HG03175 (cell line): Measurements from ENCODE around the gene PDE6C.

Experiments used
- ATAC-seq: cut with Tn5 transposase; IDR thresholded peaks from one replicate; pipeline ENCODE4 v1.9.1; 2021; ENCODE audit warnings: mild to moderate bottlenecking, moderate library complexity; ENCODE audit not compliant: unreplicated experiment

The PDE6C gene

GRCh38 chr10:93701866-93702209 lies 89.5 kb downstream of the PDE6C start:
- peak; percentile 19 for ATAC-seq

- ATAC-seq: peak; percentile 86
Measured at GRCh38 chr10:93702210-93703001, 90.1 kb downstream of the PDE6C start, which contains the start of gene FRA10AC1. Gene FRA10AC1 (minus strand): TSS chr10:93702592. CDS start chr10:93700106, 2,486 bp downstream.

GRCh38 chr10:93703066-93703465 lies 90.7 kb downstream of the PDE6C start:
- ATAC-seq: peak; percentile 2

GRCh38 chr10:93703841-93704240 lies 91.5 kb downstream of the PDE6C start:
- no peak for ATAC-seq

GRCh38 chr10:93704451-93704850 lies 92.1 kb downstream of the PDE6C start:
- ATAC-seq: no peak

GRCh38 chr10:93707623-93708022 lies 95.3 kb downstream of the PDE6C start:
- ATAC-seq: no peak

GRCh38 chr10:93710333-93710909 lies 98.1 kb downstream of the PDE6C start:
- no peak for ATAC-seq

- ATAC-seq: no peak
Measured at GRCh38 chr10:93711891-93712290, 99.6 kb downstream of the PDE6C start.

- ATAC-seq: no peak
Measured at GRCh38 chr10:93712593-93712992, 100.3 kb downstream of the PDE6C start.

- ATAC-seq: peak; percentile 92
Measured at GRCh38 chr10:93715345-93715744, 103.0 kb downstream of the PDE6C start.
